HCT116 (cell line): ENCODE data around the gene HMX3. TPM values are rescaled to one million over a fixed set of nuclear protein-coding genes. Genes with fewer than 3 reads are reported as not detected.

Experiments used
- ATAC-seq: fragments of 200-7000 bp; cut with Tn5 transposase; 2 replicates; pipeline ENCODE4 v1.9.1; 2020; ENCODE audit warnings: mild to moderate bottlenecking, moderate library complexity
- BruUV-seq: library from RNA; stranded (reverse); fragments of 400-500 nt; replicated peaks from 2 replicates; lab custom pipeline; 2021; lab: Mats Ljungman, UMichigan
- CTCF ChIA-PET: fragments of 300-600 bp; sonication (Branson Sonifier 250); formaldehyde crosslinking; loops from one replicate; lab custom pipeline; 2021; ENCODE audit warnings: antibody characterized with exemption; lab: Charles Lee
- POLR2A ChIA-PET: fragments of 300-600, 350-600 bp; sonication (Branson Sonifier 250); formaldehyde crosslinking; loops from one replicate; lab custom pipeline; 2021; ENCODE audit warnings: antibody characterized with exemption; lab: Charles Lee
- RAD21 ChIA-PET, 2 experiments: fragments of 300-600 bp; sonication (Branson Sonifier 250); formaldehyde crosslinking; loops; one replicate each; lab custom pipeline; 2023; ENCODE audit warnings: low total read pairs in 2 of 2; ENCODE audit not compliant: uncharacterized antibody in 2 of 2, unreplicated experiment in 2 of 2, low non-redundant PET in 1 of 2; lab: Charles Lee
- DNase-seq: peaks from one replicate; pipeline ENCODE4 v3.0.0-alpha.2; 2010; ENCODE audit warnings: low read depth, low spot score
- H2AFZ ChIP-seq: fragments of 200-600 bp; shearing (Covaris generic), sonication (generic); 2 replicates; pipeline ENCODE4 v1.6.1; 2017; ENCODE audit warnings: low read depth, mixed run types, mixed read lengths, antibody characterized with exemption, low read length; ENCODE audit not compliant: poor library complexity, severe bottlenecking
- H3K27ac ChIP-seq: 2 replicates; pipeline ENCODE4 v1.5.1; 2012; ENCODE audit warnings: low read depth, low read length
- H3K27me3 ChIP-seq: fragments of 200-600 bp; sonication (generic); 2 replicates; pipeline ENCODE4 v1.6.1; 2016; ENCODE audit warnings: mixed run types, low read length, mixed read lengths; ENCODE audit not compliant: insufficient read depth
- H3K36me3 ChIP-seq, 2 experiments: fragments of 200-500 bp in 1 of 2; fragments of 200-600 bp in 1 of 2; sonication (Bioruptor generic) in 1 of 2; sonication (generic) in 1 of 2; 2 replicates each; pipeline versions ENCODE4 v1.5.1 to v1.6.1; 2014 to 2016; ENCODE audit warnings: low read length in 2 of 2, inconsistent platforms in 1 of 2, mixed read lengths in 1 of 2, mixed run types in 1 of 2; ENCODE audit not compliant: insufficient read depth in 2 of 2, control insufficient read depth in 1 of 2
- H3K4me1 ChIP-seq, 2 experiments: fragments of 200-600 bp in 1 of 2; sonication (generic) in 1 of 2; 2 replicates each; pipeline versions ENCODE4 v1.5.1 to v1.6.1; 2012 to 2017; ENCODE audit warnings: low read length in 2 of 2, inconsistent platforms in 1 of 2, mild to moderate bottlenecking in 1 of 2, mixed read lengths in 1 of 2, mixed run types in 1 of 2, moderate library complexity in 1 of 2; ENCODE audit not compliant: insufficient read depth in 2 of 2, control insufficient read depth in 1 of 2
- H3K4me2 ChIP-seq: fragments of 200-600 bp; sonication (generic); 2 replicates; pipeline ENCODE4 v1.6.1; 2017; ENCODE audit warnings: mixed run types, low read length, mixed read lengths
- H3K4me3 ChIP-seq, 2 experiments: fragments of 200-600 bp in 1 of 2; sonication (generic) in 1 of 2; replicated peaks in 1 of 2; 2 replicates each; pipeline ENCODE4 v1.5.1; 2011 to 2016; ENCODE audit warnings: low read length in 2 of 2, control low read depth in 1 of 2, low read depth in 1 of 2, mild to moderate bottlenecking in 1 of 2, mixed read lengths in 1 of 2, mixed run types in 1 of 2
- H3K79me2 ChIP-seq: fragments of 200-600 bp; sonication (generic); 2 replicates; pipeline ENCODE4 v1.6.1; 2017; ENCODE audit warnings: mild to moderate bottlenecking, mixed run types, low read length, moderate library complexity, mixed read lengths; ENCODE audit not compliant: insufficient read depth
- H3K9ac ChIP-seq: fragments of 200-600 bp; sonication (generic); 2 replicates; pipeline ENCODE4 v1.6.1; 2016; ENCODE audit warnings: low read length, mixed read lengths
- H3K9me2 ChIP-seq: fragments of 200-600 bp; sonication (generic), shearing (Covaris generic); 2 replicates; pipeline ENCODE4 v1.6.1; 2017; ENCODE audit warnings: mixed run types, mild to moderate bottlenecking, moderate library complexity; ENCODE audit not compliant: insufficient read depth
- H3K9me3 ChIP-seq, 2 experiments: fragments of 200-500 bp in 1 of 2; fragments of 200-600 bp in 1 of 2; sonication (Bioruptor generic) in 1 of 2; sonication (generic) in 1 of 2; 2 replicates each; pipeline ENCODE4 v1.6.1; 2014 to 2017; ENCODE audit warnings: low read length in 2 of 2, mixed read lengths in 2 of 2, inconsistent platforms in 1 of 2, low read depth in 1 of 2, mild to moderate bottlenecking in 1 of 2, mixed run types in 1 of 2, moderate library complexity in 1 of 2; ENCODE audit not compliant: control insufficient read depth in 1 of 2, insufficient read depth in 1 of 2
- H4K20me1 ChIP-seq: fragments of 200-600 bp; sonication (generic), shearing (Covaris generic); 2 replicates; pipeline ENCODE4 v1.6.1; 2017; ENCODE audit warnings: mixed run types, mild to moderate bottlenecking, moderate library complexity; ENCODE audit not compliant: insufficient read depth
- CBX3 ChIP-seq: IDR thresholded peaks from 2 replicates; pipeline ENCODE4 v1.6.1; 2012; ENCODE audit warnings: low read depth
- CEBPB ChIP-seq: IDR thresholded peaks from 2 replicates; pipeline ENCODE4 v1.6.1; 2012; ENCODE audit warnings: low read depth
- EZH2phosphoT487 ChIP-seq: fragments of 200-600 bp; IDR thresholded peaks from 2 replicates; pipeline ENCODE4 v1.6.1; 2018; ENCODE audit warnings: antibody characterized with exemption, borderline replicate concordance
- POLR2A ChIP-seq: IDR thresholded peaks from 2 replicates; pipeline ENCODE4 v1.7.0; 2011; ENCODE audit warnings: borderline replicate concordance; ENCODE audit not compliant: insufficient read depth, insufficient read length; ENCODE audit errors: extremely low read depth
- SIN3A ChIP-seq: IDR thresholded peaks from 2 replicates; pipeline ENCODE4 v1.6.1; 2012; ENCODE audit warnings: low read depth
- SP1 ChIP-seq: IDR thresholded peaks from 2 replicates; pipeline ENCODE4 v1.6.1; 2012; ENCODE audit warnings: low read depth
- TCF7L2 ChIP-seq: IDR thresholded peaks from 2 replicates; pipeline ENCODE4 v1.7.0; 2011; ENCODE audit warnings: borderline replicate concordance, inconsistent platforms; ENCODE audit not compliant: insufficient read depth, insufficient read length; ENCODE audit errors: extremely low read depth
- YY1 ChIP-seq: IDR thresholded peaks from 2 replicates; pipeline ENCODE4 v1.6.1; 2011; ENCODE audit warnings: low read length, low read depth, moderate library complexity, mild to moderate bottlenecking; ENCODE audit not compliant: insufficient replicate concordance; ENCODE audit errors: extremely low read depth
- ZFX ChIP-seq: fragments of 450-650 bp; IDR thresholded peaks from 2 replicates; pipeline ENCODE4 v1.6.1; 2017
- intact Hi-C: fragments of 100-400 bp; cut with micrococcal nuclease; formaldehyde crosslinking; loops from 2 replicates; pipeline ENCODE4 v1.10.0; 2022
- total RNA-seq: library from RNA; stranded (reverse); gene quantifications from one replicate; pipeline ENCODE4 v1.2.1, GENCODE V29; 2021; ENCODE audit not compliant: unreplicated experiment
- TF ChIP-seq, protein P1 (sequence below): IDR thresholded peaks from 2 replicates; pipeline ENCODE4 v1.6.1; 2012
- TF ChIP-seq, protein P2 (sequence below): IDR thresholded peaks from 2 replicates; pipeline ENCODE4 v1.6.1; 2012

Gene HMX3
- total RNA-seq, 1 experiment from 2014 or later, result not detected

DNA sequence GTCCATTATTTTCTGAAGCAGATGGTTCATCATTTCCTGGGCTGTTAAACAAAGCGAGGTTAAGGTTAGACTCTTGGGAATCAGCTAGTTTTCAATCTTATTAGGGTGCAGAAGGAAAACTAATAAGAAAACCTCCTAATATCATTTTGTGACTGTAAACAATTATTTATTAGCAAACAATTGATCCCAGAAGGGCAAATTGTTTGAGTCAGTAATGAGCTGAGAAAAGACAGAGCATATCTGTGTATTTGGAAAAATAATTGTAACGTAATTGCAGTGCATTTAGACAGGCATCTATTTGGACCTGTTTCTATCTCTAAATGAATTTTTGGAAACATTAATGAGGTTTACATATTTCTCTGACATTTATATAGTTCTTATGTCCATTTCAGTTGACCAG is 28.5 kb downstream of the HMX3 start:
- BruUV-seq, result no TSS peak
- Histone ChIP-seq H4K20me1 (peaks cover 56% of the 10 kb centered on the region; the same call in 1 of the 2 replicates), H2AFZ (no peak overlapping the region), H3K4me2 (no peak overlapping the region), H3K9ac (no peak overlapping the region), H3K27ac (no peak overlapping the region), H3K36me3 (peaks cover 80 to 92% of the 10 kb centered on the region in 2 experiments), H3K79me2 (peaks cover 99% of the 10 kb centered on the region), H3K9me3 (no peaks in the 10 kb centered on the region), H3K27me3 (no peaks in the 10 kb centered on the region), H3K4me3 (no peak overlapping the region), H3K9me2 (no peaks in the 10 kb centered on the region), H3K4me1 (no peaks in the 10 kb centered on the region)
- RAD21 ChIA-PET, result no interaction called here
- ATAC-seq, result no peak
- intact Hi-C loops, result no loop called here
- CTCF ChIA-PET, result no interaction called here
- TF ChIP-seq SP1 (no peak), SIN3A (no peak), CEBPB (no peak), TCF7L2 (no peak), POLR2A (no peak), YY1 (no peak), ZFX (no peak), CBX3 (no peak), EZH2phosphoT487 (no peak)
- TF ChIP-seq, protein P1, sequence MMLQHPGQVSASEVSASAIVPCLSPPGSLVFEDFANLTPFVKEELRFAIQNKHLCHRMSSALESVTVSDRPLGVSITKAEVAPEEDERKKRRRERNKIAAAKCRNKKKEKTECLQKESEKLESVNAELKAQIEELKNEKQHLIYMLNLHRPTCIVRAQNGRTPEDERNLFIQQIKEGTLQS, result no peak
- TF ChIP-seq, protein P2, sequence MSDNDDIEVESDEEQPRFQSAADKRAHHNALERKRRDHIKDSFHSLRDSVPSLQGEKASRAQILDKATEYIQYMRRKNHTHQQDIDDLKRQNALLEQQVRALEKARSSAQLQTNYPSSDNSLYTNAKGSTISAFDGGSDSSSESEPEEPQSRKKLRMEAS, result no peak
- POLR2A ChIA-PET, result interaction anchor here (1.1 to 2.3 kb wide), 2 partner anchors 8 to 10 kb away, joined by 3 to 7 read pairs; partner anchors contain the start of gene BUB3
- DNase-seq, result no peak
